Stimulated activated naive B cell treated with anti-CD40 and anti-IgM and Interleukin-4, amounts not matched to agents 10 μg/mL and 1 μg/mL and 100 μg/mL, for 72 hours (primary cell): ENCODE results near the gene EXOC3L4.

Experiments
- ATAC-seq, 2 donors: fragments of 150-1000 bp; cut with Tn5 transposase; replicated peaks; 2 replicates each; pipeline ENCODE4 v1.10.0; 2021; ENCODE audit warnings: moderate library complexity in 1 of 2
- DNase-seq: peaks from one replicate; pipeline ENCODE4 v3.0.0; 2021
- H3K27ac Mint-ChIP-seq: one replicate; pipeline ENCODE4 v1.8.0; 2022; ENCODE audit warnings: mild to moderate bottlenecking, mixed read lengths
- H3K27me3 Mint-ChIP-seq, 2 donors: one replicate each; pipeline ENCODE4 v1.8.0; 2022; ENCODE audit warnings: mixed read lengths in 2 of 2
- H3K36me3 Mint-ChIP-seq, 2 donors: one replicate each; pipeline ENCODE4 v1.8.0; 2022; ENCODE audit warnings: mixed read lengths in 2 of 2, mild to moderate bottlenecking in 1 of 2
- H3K4me1 Mint-ChIP-seq, 2 donors: one replicate each; pipeline ENCODE4 v1.8.0; 2022; ENCODE audit warnings: mixed read lengths in 2 of 2, mild to moderate bottlenecking in 1 of 2
- H3K4me3 Mint-ChIP-seq, 2 donors: one replicate each; pipeline ENCODE4 v1.8.0; 2022; ENCODE audit warnings: mild to moderate bottlenecking in 2 of 2, mixed read lengths in 2 of 2, moderate library complexity in 1 of 2
- H3K9me3 Mint-ChIP-seq, 2 donors: one replicate each; pipeline ENCODE4 v1.8.0; 2022; ENCODE audit warnings: mixed read lengths in 2 of 2, mild to moderate bottlenecking in 1 of 2

EXOC3L4 gene

GRCh38 chr14:103064978-103065377 is 29.5 kb upstream of the EXOC3L4 start:
- H3K4me3 Mint-ChIP-seq: no peak overlapping the region
- H3K36me3 Mint-ChIP-seq: no peaks in the 10 kb centered on the region
- H3K9me3 Mint-ChIP-seq: no peaks in the 10 kb centered on the region
- peaks cover 22 to 35% of the 10 kb centered on the region in 2 donors for H3K27me3 Mint-ChIP-seq
- ATAC-seq: no peak
- H3K4me1 Mint-ChIP-seq: no peaks in the 10 kb centered on the region
- no peak for DNase-seq
- no peak overlapping the region for H3K27ac Mint-ChIP-seq

GRCh38 chr14:103065861-103066260 is 28.7 kb upstream of the EXOC3L4 start:
- H3K4me1 Mint-ChIP-seq: no peaks in the 10 kb centered on the region
- H3K27me3 Mint-ChIP-seq: peaks cover 19 to 44% of the 10 kb centered on the region in 2 donors
- H3K4me3 Mint-ChIP-seq: no peak overlapping the region
- H3K36me3 Mint-ChIP-seq: no peaks in the 10 kb centered on the region
- H3K27ac Mint-ChIP-seq: no peak overlapping the region
- no peaks in the 10 kb centered on the region for H3K9me3 Mint-ChIP-seq
- ATAC-seq (no peak), DNase-seq (no peak)

GRCh38 chr14:103066399-103066798 is 28.1 kb upstream of the EXOC3L4 start:
- peaks cover 19 to 48% of the 10 kb centered on the region in 2 donors for H3K27me3 Mint-ChIP-seq
- DNase-seq: no peak
- ATAC-seq: no peak
- H3K36me3 Mint-ChIP-seq: no peaks in the 10 kb centered on the region
- H3K4me3 Mint-ChIP-seq: no peak overlapping the region
- H3K4me1 Mint-ChIP-seq: no peaks in the 10 kb centered on the region
- no peak overlapping the region for H3K27ac Mint-ChIP-seq
- H3K9me3 Mint-ChIP-seq: no peaks in the 10 kb centered on the region

GRCh38 chr14:103067231-103067954 is 27.1 kb upstream of the EXOC3L4 start:
- Mint-ChIP-seq H3K36me3 (no peaks in the 10 kb centered on the region), H3K4me3 (no peak overlapping the region), H3K27me3 (peaks cover 19 to 49% of the 10 kb centered on the region in 2 donors), H3K27ac (peak overlapping the region; percentile 51), H3K9me3 (no peaks in the 10 kb centered on the region), H3K4me1 (no peaks in the 10 kb centered on the region)
- ATAC-seq: no peak
- no peak for DNase-seq

- ATAC-seq: no peak
- Mint-ChIP-seq H3K27ac (no peak overlapping the region), H3K4me3 (no peak overlapping the region), H3K36me3 (no peaks in the 10 kb centered on the region), H3K27me3 (peaks cover 18 to 56% of the 10 kb centered on the region in 2 donors), H3K4me1 (no peaks in the 10 kb centered on the region), H3K9me3 (no peaks in the 10 kb centered on the region)
- DNase-seq: no peak
Measured at GRCh38 chr14:103068351-103069073, 26.0 kb upstream of the EXOC3L4 start.

- Mint-ChIP-seq H3K9me3 (no peaks in the 10 kb centered on the region), H3K36me3 (no peaks in the 10 kb centered on the region), H3K27ac (no peak overlapping the region), H3K4me3 (no peak overlapping the region), H3K4me1 (no peaks in the 10 kb centered on the region), H3K27me3 (peaks cover 14 to 61% of the 10 kb centered on the region in 2 donors)
- DNase-seq (no peak), ATAC-seq (no peak)
Measured at GRCh38 chr14:103070263-103070885, 24.2 kb upstream of the EXOC3L4 start.

- H3K36me3 Mint-ChIP-seq: no peaks in the 10 kb centered on the region
Measured at GRCh38 chr14:103070971-103071542, 23.5 kb upstream of the EXOC3L4 start.

GRCh38 chr14:103071544-103072251 is 22.8 kb upstream of the EXOC3L4 start:
- H3K27me3 Mint-ChIP-seq: peaks cover 14 to 61% of the 10 kb centered on the region in 2 donors
- no peak overlapping the region for H3K4me3 Mint-ChIP-seq
- no peaks in the 10 kb centered on the region for H3K36me3 Mint-ChIP-seq
- ATAC-seq (no peak), DNase-seq (no peak)
- H3K27ac Mint-ChIP-seq: no peak overlapping the region
- no peaks in the 10 kb centered on the region for H3K4me1 Mint-ChIP-seq
- no peaks in the 10 kb centered on the region for H3K9me3 Mint-ChIP-seq

More at GRCh38 chr14:103070971-103071542, 23.5 kb upstream of the EXOC3L4 start:
- no peak for ATAC-seq
- DNase-seq: no peak
- Mint-ChIP-seq H3K4me1 (no peaks in the 10 kb centered on the region), H3K27ac (no peak overlapping the region), H3K27me3 (peaks cover 14 to 61% of the 10 kb centered on the region in 2 donors), H3K9me3 (no peaks in the 10 kb centered on the region), H3K4me3 (no peak overlapping the region)

- no peak overlapping the region for H3K4me3 Mint-ChIP-seq
- no peak overlapping the region for H3K27ac Mint-ChIP-seq
- ATAC-seq: no peak
- DNase-seq: no peak
- no peaks in the 10 kb centered on the region for H3K9me3 Mint-ChIP-seq
- no peaks in the 10 kb centered on the region for H3K36me3 Mint-ChIP-seq
- peaks cover 8 to 53% of the 10 kb centered on the region in 2 donors for H3K27me3 Mint-ChIP-seq
- no peaks in the 10 kb centered on the region for H3K4me1 Mint-ChIP-seq
Measured at GRCh38 chr14:103072595-103073366, 21.7 kb upstream of the EXOC3L4 start.

GRCh38 chr14:103073367-103073875 is 21.1 kb upstream of the EXOC3L4 start:
- H3K27ac Mint-ChIP-seq: no peak overlapping the region
- DNase-seq: no peak
- H3K36me3 Mint-ChIP-seq: no peaks in the 10 kb centered on the region
- peaks cover 8 to 49% of the 10 kb centered on the region in 2 donors for H3K27me3 Mint-ChIP-seq
- no peaks in the 10 kb centered on the region for H3K4me1 Mint-ChIP-seq
- no peak overlapping the region for H3K4me3 Mint-ChIP-seq
- H3K9me3 Mint-ChIP-seq: no peaks in the 10 kb centered on the region
- ATAC-seq: no peak

- no peak overlapping the region for H3K27ac Mint-ChIP-seq
Measured at GRCh38 chr14:103073876-103074728, 20.4 kb upstream of the EXOC3L4 start.

GRCh38 chr14:103074729-103075367 is 19.7 kb upstream of the EXOC3L4 start:
- H3K4me3 Mint-ChIP-seq: peak overlapping the region in 1 of 2 donors; percentile 71
- H3K27me3 Mint-ChIP-seq: peaks cover 2 to 38% of the 10 kb centered on the region in 2 donors
- ATAC-seq (peak; percentile 27 to 31), DNase-seq (no peak)
- no peaks in the 10 kb centered on the region for H3K9me3 Mint-ChIP-seq
- H3K36me3 Mint-ChIP-seq: no peaks in the 10 kb centered on the region
- no peak overlapping the region for H3K27ac Mint-ChIP-seq
- H3K4me1 Mint-ChIP-seq: no peaks in the 10 kb centered on the region

More at GRCh38 chr14:103073876-103074728, 20.4 kb upstream of the EXOC3L4 start:
- peaks cover 5 to 43% of the 10 kb centered on the region in 2 donors for H3K27me3 Mint-ChIP-seq
- H3K4me3 Mint-ChIP-seq: no peak overlapping the region
- H3K36me3 Mint-ChIP-seq: no peaks in the 10 kb centered on the region
- DNase-seq: no peak
- no peaks in the 10 kb centered on the region for H3K4me1 Mint-ChIP-seq
- no peaks in the 10 kb centered on the region for H3K9me3 Mint-ChIP-seq
- no peak for ATAC-seq
